B cell (primary cell): ENCODE data around the gene KLC4. TPM values are rescaled to one million over a fixed set of nuclear protein-coding genes. Genes with fewer than 3 reads are reported as not detected.

Experiments
- ATAC-seq: fragments of 200-7000 bp; cut with Tn5 transposase; one replicate; pipeline ENCODE4 v1.10.0; 2021; ENCODE audit warnings: low read depth, mild to moderate bottlenecking, moderate number of reproducible peaks, moderate library complexity
- CTCF ChIA-PET: fragments of 350-600 bp; sonication (Branson Sonifier 250); formaldehyde crosslinking; loops from one replicate; lab custom pipeline; 2021; ENCODE audit warnings: antibody characterized with exemption, inconsistent platforms; lab: Charles Lee
- POLR2A ChIA-PET: fragments of 350-600 bp; sonication (Branson Sonifier 250); formaldehyde crosslinking; loops from one replicate; lab custom pipeline; 2021; ENCODE audit warnings: antibody characterized with exemption; lab: Charles Lee
- DNase-seq: peaks from one replicate; pipeline ENCODE4 v3.0.0; 2013
- H2AFZ ChIP-seq: 2 replicates; pipeline ENCODE4 v1.6.1; 2012; ENCODE audit warnings: mild to moderate bottlenecking, low read depth, low read length; ENCODE audit not compliant: insufficient read depth, poor library complexity, severe bottlenecking
- H3K27ac ChIP-seq, 2 donors: 1 replicate in 1 of 2; 2 replicates in 1 of 2; pipeline ENCODE4 v1.5.1; 2012 to 2013; ENCODE audit warnings: low read length in 2 of 2, mild to moderate bottlenecking in 2 of 2, moderate library complexity in 1 of 2
- H3K27me3 ChIP-seq, 4 experiments: fragments of 200-600 bp in 1 of 4; sonication (generic) in 1 of 4; replicated peaks in 1 of 4; 1 replicate in 2 of 4; 2 replicates in 2 of 4; pipeline versions ENCODE4 v1.6.1 to v1.7.0; 2013 to 2016; ENCODE audit warnings: low read length in 3 of 4, mild to moderate bottlenecking in 2 of 4, mixed read lengths in 1 of 4, moderate library complexity in 1 of 4; ENCODE audit not compliant: insufficient read depth in 4 of 4, control insufficient read depth in 3 of 4; ENCODE audit errors: control extremely low read depth in 1 of 4
- H3K36me3 ChIP-seq, 2 experiments: replicated peaks in 1 of 2; 1 replicate in 1 of 2; 2 replicates in 1 of 2; pipeline versions ENCODE4 v1.6.1 to v1.7.1; 2013; ENCODE audit warnings: low read length in 1 of 2; ENCODE audit not compliant: insufficient read depth in 2 of 2, control insufficient read depth in 1 of 2; ENCODE audit errors: control extremely low read depth in 1 of 2, extremely low read depth in 1 of 2
- H3K4me1 ChIP-seq, 2 donors: fragments of 200-600 bp in 1 of 2; sonication (generic) in 1 of 2; 1 replicate in 1 of 2; 2 replicates in 1 of 2; pipeline versions ENCODE4 v1.5.1 to v1.6.1; 2013 to 2017; ENCODE audit warnings: low read length in 2 of 2; ENCODE audit not compliant: control insufficient read depth in 2 of 2, insufficient read depth in 2 of 2
- H3K4me2 ChIP-seq: replicated peaks from 2 replicates; pipeline ENCODE3; 2012; ENCODE audit warnings: mild to moderate bottlenecking, low read depth, low read length; ENCODE audit not compliant: poor library complexity, severe bottlenecking
- H3K4me3 ChIP-seq, 5 experiments: fragments of 200-600 bp in 1 of 5; sonication (generic) in 1 of 5; 1 replicate in 3 of 5; 2 replicates in 2 of 5; pipeline versions ENCODE4 v1.5.1 to v1.7.0; 2011 to 2016; ENCODE audit warnings: low read length in 4 of 5, mild to moderate bottlenecking in 4 of 5, low read depth in 2 of 5, control low read depth in 1 of 5, moderate library complexity in 1 of 5; ENCODE audit not compliant: insufficient read depth in 1 of 5; ENCODE audit errors: control extremely low read depth in 1 of 5, extremely low read depth in 1 of 5
- H3K79me2 ChIP-seq: fragments of 200-600 bp; sonication (generic); one replicate; pipeline ENCODE4 v1.6.0; 2016; ENCODE audit warnings: low read length; ENCODE audit not compliant: control insufficient read depth, insufficient read depth
- H3K9ac ChIP-seq: fragments of 200-600 bp; sonication (generic); 2 replicates; pipeline ENCODE4 v1.6.1; 2017; ENCODE audit warnings: mild to moderate bottlenecking, low read length, moderate library complexity
- H3K9me3 ChIP-seq, 3 donors: one replicate each; pipeline versions ENCODE4 v1.6.1 to v1.7.1; 2013; ENCODE audit warnings: low read length in 2 of 3; ENCODE audit not compliant: control insufficient read depth in 2 of 3, insufficient read depth in 1 of 3; ENCODE audit errors: control extremely low read depth in 1 of 3
- H4K20me1 ChIP-seq: 2 replicates; pipeline ENCODE4 v1.6.0; 2012; ENCODE audit warnings: mild to moderate bottlenecking, low read length; ENCODE audit not compliant: insufficient read depth, control insufficient read depth, poor library complexity, severe bottlenecking
- H3K27ac Mint-ChIP-seq: one replicate; pipeline ENCODE4 v1.8.0; 2021; ENCODE audit warnings: mixed read lengths
- H3K27me3 Mint-ChIP-seq: one replicate; pipeline ENCODE4 v1.8.0; 2021; ENCODE audit warnings: mixed read lengths
- H3K4me1 Mint-ChIP-seq: one replicate; pipeline ENCODE4 v1.8.0; 2021; ENCODE audit warnings: mixed read lengths
- H3K4me3 Mint-ChIP-seq: one replicate; pipeline ENCODE4 v1.8.0; 2021; ENCODE audit warnings: mixed read lengths
- H3K9me3 Mint-ChIP-seq: one replicate; pipeline ENCODE4 v1.8.0; 2022; ENCODE audit warnings: mixed read lengths; ENCODE audit not compliant: insufficient read depth
- EZH2 ChIP-seq: IDR thresholded peaks from 2 replicates; pipeline ENCODE4 v1.6.1; 2012; ENCODE audit warnings: borderline replicate concordance, low read depth, mild to moderate bottlenecking, moderate library complexity, low read length; ENCODE audit not compliant: insufficient read depth, poor library complexity, severe bottlenecking
- WGBS: methylation state at CpG from one replicate; pipeline ENCODE4 v1.1.5; 2013; ENCODE audit warnings: missing lambda C conversion rate; ENCODE audit not compliant: insufficient coverage; 5-methylcytosine and 5-hydroxymethylcytosine counted together
- intact Hi-C: fragments of 100-400 bp; cut with micrococcal nuclease; formaldehyde crosslinking; loops from one replicate; pipeline ENCODE4 v1.10.0; 2022
- polyA plus RNA-seq: library from polyadenylated mRNA; depleted of rRNA; stranded (reverse); fragments of >200 nt; gene quantifications from 2 replicates; pipeline ENCODE4 v1.2.3, GENCODE V29; 2012
- total RNA-seq, 2 donors: library from RNA; stranded (reverse); fragments of 120-200 nt in 1 of 2; gene quantifications; 1 replicate in 1 of 2; 2 replicates in 1 of 2; pipeline versions ENCODE4 v1.2.3 to v1.2.4, GENCODE V29; 2013 to 2022
- TF ChIP-seq, protein P1 (sequence below): fragments of 200-600 bp; IDR thresholded peaks from one replicate; pipeline ENCODE4 v1.8.0; 2022; ENCODE audit warnings: antibody characterized with exemption, mild to moderate bottlenecking

Gene KLC4
- total and polyA plus RNA-seq, 2 donors (not counting 1 experiment from before 2014, with no cell fraction given) = 30.6 to 52.7 TPM

DNA sequence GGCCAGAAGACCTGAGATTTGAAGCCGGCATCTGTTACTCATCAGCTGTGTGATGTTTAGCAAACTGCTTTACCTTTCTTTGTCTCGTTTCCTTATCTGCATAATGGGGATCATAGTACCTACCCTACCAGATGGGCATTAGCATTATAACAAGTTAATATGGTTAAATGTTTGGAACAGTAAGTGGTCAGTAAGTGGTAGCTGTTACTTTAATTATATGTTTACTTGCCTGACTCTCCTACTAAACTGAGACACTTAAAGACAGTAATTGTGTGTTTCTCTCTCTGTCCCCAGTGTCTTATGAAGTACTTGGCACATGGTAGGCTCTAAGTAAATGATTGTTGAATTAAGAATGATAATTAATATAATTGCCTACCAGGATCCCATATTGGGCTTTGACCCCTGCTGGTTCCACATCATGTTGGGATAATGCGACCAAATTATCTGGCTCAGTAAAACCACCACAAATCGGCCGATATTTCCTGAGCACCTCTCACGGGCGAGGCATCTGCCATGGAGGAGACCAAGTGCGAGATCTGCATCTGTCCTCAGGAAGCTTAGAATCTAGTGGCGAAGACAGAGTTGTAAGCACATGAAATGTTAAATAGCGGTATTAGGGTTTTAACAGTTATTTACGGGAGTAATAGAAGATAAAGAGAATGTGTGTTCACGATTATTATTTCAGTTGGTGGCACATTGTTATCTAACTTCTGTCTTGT is 48.1 kb downstream of the KLC4 start:
- H3K9ac ChIP-seq = no peak overlapping the region
- H3K4me3 ChIP-seq = no peak overlapping the region
- no peak for DNase-seq
- no peaks in the 10 kb centered on the region for H3K9me3 ChIP-seq
- Mint-ChIP-seq H3K27me3 (no peaks in the 10 kb centered on the region), H3K4me3 (no peak overlapping the region), H3K4me1 (no peaks in the 10 kb centered on the region), H3K27ac (no peak overlapping the region), H3K9me3 (no peaks in the 10 kb centered on the region)
- no peak for ATAC-seq
- no peaks in the 10 kb centered on the region for H3K27me3 ChIP-seq
- TF ChIP-seq, protein P1, sequence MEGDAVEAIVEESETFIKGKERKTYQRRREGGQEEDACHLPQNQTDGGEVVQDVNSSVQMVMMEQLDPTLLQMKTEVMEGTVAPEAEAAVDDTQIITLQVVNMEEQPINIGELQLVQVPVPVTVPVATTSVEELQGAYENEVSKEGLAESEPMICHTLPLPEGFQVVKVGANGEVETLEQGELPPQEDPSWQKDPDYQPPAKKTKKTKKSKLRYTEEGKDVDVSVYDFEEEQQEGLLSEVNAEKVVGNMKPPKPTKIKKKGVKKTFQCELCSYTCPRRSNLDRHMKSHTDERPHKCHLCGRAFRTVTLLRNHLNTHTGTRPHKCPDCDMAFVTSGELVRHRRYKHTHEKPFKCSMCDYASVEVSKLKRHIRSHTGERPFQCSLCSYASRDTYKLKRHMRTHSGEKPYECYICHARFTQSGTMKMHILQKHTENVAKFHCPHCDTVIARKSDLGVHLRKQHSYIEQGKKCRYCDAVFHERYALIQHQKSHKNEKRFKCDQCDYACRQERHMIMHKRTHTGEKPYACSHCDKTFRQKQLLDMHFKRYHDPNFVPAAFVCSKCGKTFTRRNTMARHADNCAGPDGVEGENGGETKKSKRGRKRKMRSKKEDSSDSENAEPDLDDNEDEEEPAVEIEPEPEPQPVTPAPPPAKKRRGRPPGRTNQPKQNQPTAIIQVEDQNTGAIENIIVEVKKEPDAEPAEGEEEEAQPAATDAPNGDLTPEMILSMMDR = no peak
- no peak for TF ChIP-seq EZH2
- no peaks in the 10 kb centered on the region for H3K36me3 ChIP-seq
- H4K20me1 ChIP-seq = no peaks in the 10 kb centered on the region
- no peak overlapping the region for H3K27ac ChIP-seq
- no peaks in the 10 kb centered on the region for H3K4me1 ChIP-seq
- no peak overlapping the region for H2AFZ ChIP-seq
- POLR2A ChIA-PET = no interaction called here
- 98% methylated on average over 9 of the region's 12 CpGs for WGBS
- H3K79me2 ChIP-seq = no peaks in the 10 kb centered on the region
- CTCF ChIA-PET = no interaction called here
- intact Hi-C loops = no loop called here
- H3K4me2 ChIP-seq = no peak overlapping the region

DNA sequence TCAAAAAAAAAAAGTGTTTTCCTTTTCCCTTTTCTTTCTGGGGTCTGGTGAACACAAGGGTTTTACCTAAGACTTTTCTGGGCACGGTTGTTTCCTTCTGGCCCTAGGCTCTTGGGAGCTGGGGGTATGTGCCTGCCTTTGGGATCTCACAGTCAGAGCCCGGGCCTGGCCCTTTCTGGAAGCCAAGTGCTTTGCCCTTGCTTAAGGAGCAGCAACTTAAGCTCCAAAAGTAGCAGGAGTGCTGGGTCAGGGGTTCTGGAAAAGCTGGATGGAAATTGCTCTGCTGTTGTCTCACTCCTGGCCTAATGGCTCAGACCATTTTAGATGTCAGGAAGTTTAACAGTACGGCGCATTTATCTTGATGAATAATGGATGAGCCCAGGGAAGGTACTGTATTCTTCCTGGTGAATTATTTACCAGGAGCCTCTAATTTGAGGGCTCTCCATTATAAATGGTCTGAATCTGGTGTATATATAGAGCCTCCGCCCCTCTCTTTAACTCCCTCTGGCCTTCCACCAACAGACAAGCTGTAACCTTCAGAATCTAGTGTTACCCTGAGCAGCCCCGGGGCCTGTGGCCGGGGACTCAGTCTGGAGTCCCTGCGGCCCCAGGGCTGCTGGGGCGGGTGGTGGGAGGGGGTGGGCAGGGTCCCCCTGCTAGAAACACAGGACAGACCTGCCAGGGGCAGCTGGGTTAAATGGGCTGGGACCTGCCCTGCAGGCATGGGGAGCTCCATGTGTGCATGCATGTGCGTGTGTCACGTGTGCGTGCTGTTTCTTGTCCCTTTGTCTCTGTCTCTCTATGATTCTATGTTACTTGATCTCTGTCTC is 54.2 kb downstream of the KLC4 start:
- DNase-seq (no peak), ATAC-seq (no peak)
- no peak overlapping the region for H3K4me3 ChIP-seq
- TF ChIP-seq EZH2 = no peak
- TF ChIP-seq, protein P1 = no peak
- no peaks in the 10 kb centered on the region for H3K79me2 ChIP-seq
- H2AFZ ChIP-seq = no peak overlapping the region
- Mint-ChIP-seq H3K27me3 (no peaks in the 10 kb centered on the region), H3K4me3 (no peak overlapping the region), H3K9me3 (no peaks in the 10 kb centered on the region), H3K4me1 (no peaks in the 10 kb centered on the region), H3K27ac (no peak overlapping the region)
- intact Hi-C loops = no loop called here
- WGBS = 99% methylated on average over 9 of the region's 12 CpGs
- H3K4me2 ChIP-seq = no peak overlapping the region
- no peak overlapping the region for H3K27ac ChIP-seq
- no peaks in the 10 kb centered on the region for H3K27me3 ChIP-seq
- no peaks in the 10 kb centered on the region for H3K4me1 ChIP-seq
- no peaks in the 10 kb centered on the region for H3K36me3 ChIP-seq
- ChIA-PET POLR2A (no interaction called here), CTCF (no interaction called here)
- no peaks in the 10 kb centered on the region for H4K20me1 ChIP-seq
- H3K9ac ChIP-seq = no peak overlapping the region
- H3K9me3 ChIP-seq = no peaks in the 10 kb centered on the region
